ENCODE data around the gene ZNF816.
A peak's percentile ranks its signal among the peaks of the same experiment; 100 is the strongest.

The ZNF816 gene

DNA sequence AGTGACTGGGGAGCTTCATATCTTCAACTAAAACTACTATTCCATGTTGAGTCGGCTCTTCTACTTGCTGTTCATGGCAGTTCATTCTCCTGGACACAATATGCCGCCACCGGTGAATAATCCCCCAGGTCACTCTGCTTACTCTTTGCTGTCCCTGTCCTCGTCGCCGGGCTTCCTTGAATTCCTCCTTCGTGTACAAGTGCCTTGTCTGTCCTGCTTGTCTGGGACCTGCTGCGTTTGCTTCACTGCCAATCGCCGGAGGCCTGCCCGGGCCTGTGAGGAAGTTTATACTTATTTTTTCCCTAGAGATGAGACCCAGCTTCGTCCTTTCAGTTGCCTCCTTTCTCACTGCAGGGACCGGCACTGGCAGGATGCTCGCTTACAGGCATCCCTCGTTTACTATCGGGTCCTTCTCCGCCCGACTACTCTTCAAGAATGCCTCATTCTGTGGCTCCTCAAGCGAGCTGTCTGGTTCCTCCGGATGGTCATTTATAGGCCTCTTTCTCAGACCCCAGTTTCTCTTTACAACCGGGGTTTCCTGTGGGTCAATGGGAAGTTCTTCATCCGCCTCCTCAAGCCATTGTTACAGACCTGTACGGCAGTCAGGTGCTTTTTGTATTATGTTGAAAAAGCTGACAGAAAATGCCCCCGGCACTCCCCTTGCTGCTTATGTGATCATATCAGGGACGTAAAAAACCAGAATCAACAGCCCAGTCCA, 45.5 kb upstream of the ZNF816 start:
- no peaks in the 10 kb centered on the region for H3K9me2 ChIP-seq (replicated peaks; ENCODE audit: insufficient read depth, low read length)
- no peaks in the 10 kb centered on the region for H3F3A ChIP-seq (ENCODE audit: insufficient read depth)
- H3K36me3 ChIP-seq (ENCODE audit: low read length): no peaks in the 10 kb centered on the region
- H2AFZ ChIP-seq (ENCODE audit: low read depth, low read length, severe bottlenecking): no peak overlapping the region
- no peak for TF ChIP-seq EZH2phosphoT487 (conservative IDR thresholded peaks at IDR 0.05; ENCODE audit: low read length)
- no peak for TF ChIP-seq CTCF (IDR thresholded peaks at IDR 0.05; ENCODE audit: insufficient read depth, low read length, poor library complexity, severe bottlenecking)
- no peaks in the 10 kb centered on the region for H3K9me3 ChIP-seq (ENCODE audit: insufficient read depth, low read length)
- H3K79me2 ChIP-seq (ENCODE audit: insufficient read depth, low read length): no peaks in the 10 kb centered on the region
- H3K4me3 ChIP-seq (ENCODE audit: insufficient read depth, low read length, poor library complexity, severe bottlenecking): no peak overlapping the region
- no peaks in the 10 kb centered on the region for H3K27me3 ChIP-seq (ENCODE audit: low read length)
- H3K9ac ChIP-seq (ENCODE audit: low read length): no peak overlapping the region
- H3K27ac ChIP-seq (ENCODE audit: low read depth, low read length): no peak overlapping the region
- H4K20me1 ChIP-seq (ENCODE audit: low read depth, low read length): no peaks in the 10 kb centered on the region
- H3K4me2 ChIP-seq (ENCODE audit: low read depth, low read length, poor library complexity, severe bottlenecking): no peak overlapping the region

DNA sequence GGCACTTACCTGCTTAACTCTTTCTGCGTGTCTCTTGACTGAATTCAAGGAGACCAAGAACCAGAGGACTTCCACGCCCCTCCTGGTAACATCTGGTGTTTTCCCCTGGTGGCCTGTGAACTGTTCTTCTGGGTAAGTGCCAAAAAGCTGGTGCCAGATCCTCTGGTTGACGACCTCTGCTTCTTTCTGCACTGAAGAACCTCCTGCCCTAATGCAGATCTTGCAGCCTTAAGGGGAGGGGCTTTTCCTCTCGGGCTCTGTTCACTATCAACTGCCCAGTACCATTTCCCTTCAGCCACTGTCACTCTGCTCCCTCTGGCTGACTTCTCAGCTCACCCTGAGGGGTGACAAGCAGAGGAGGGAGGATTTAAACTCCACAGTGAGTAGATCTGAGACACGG, 44.9 kb upstream of the ZNF816 start:
- no peaks in the 10 kb centered on the region for H3K9me2 ChIP-seq (replicated peaks; ENCODE audit: insufficient read depth, low read length)
- peak overlapping the region; percentile 7 for H3K4me2 ChIP-seq (ENCODE audit: low read depth, low read length, poor library complexity, severe bottlenecking)
- no peak overlapping the region for H2AFZ ChIP-seq (ENCODE audit: low read depth, low read length, severe bottlenecking)
- H3F3A ChIP-seq (ENCODE audit: insufficient read depth): no peaks in the 10 kb centered on the region
- no peaks in the 10 kb centered on the region for H3K36me3 ChIP-seq (ENCODE audit: low read length)
- H3K27me3 ChIP-seq (ENCODE audit: low read length): no peaks in the 10 kb centered on the region
- no peaks in the 10 kb centered on the region for H3K79me2 ChIP-seq (ENCODE audit: insufficient read depth, low read length)
- TF ChIP-seq EZH2phosphoT487 (conservative IDR thresholded peaks at IDR 0.05; ENCODE audit: low read length) (no peak), CTCF (IDR thresholded peaks at IDR 0.05; ENCODE audit: insufficient read depth, low read length, poor library complexity, severe bottlenecking) (no peak)
- H3K9me3 ChIP-seq (ENCODE audit: insufficient read depth, low read length): no peaks in the 10 kb centered on the region
- no peak overlapping the region for H3K9ac ChIP-seq (ENCODE audit: low read length)
- no peak overlapping the region for H3K27ac ChIP-seq (ENCODE audit: low read depth, low read length)
- no peaks in the 10 kb centered on the region for H4K20me1 ChIP-seq (ENCODE audit: low read depth, low read length)
- H3K4me3 ChIP-seq (ENCODE audit: insufficient read depth, low read length, poor library complexity, severe bottlenecking): no peak overlapping the region

GRCh38 chr19:53007200-53007599, 44.5 kb upstream of the ZNF816 start:
- Histone ChIP-seq H3K4me3 (ENCODE audit: insufficient read depth, low read length, poor library complexity, severe bottlenecking) (no peak overlapping the region), H3K9ac (ENCODE audit: low read length) (no peak overlapping the region), H4K20me1 (ENCODE audit: low read depth, low read length) (no peaks in the 10 kb centered on the region), H3K79me2 (ENCODE audit: insufficient read depth, low read length) (no peaks in the 10 kb centered on the region), H3K36me3 (ENCODE audit: low read length) (no peaks in the 10 kb centered on the region), H3K4me2 (ENCODE audit: low read depth, low read length, poor library complexity, severe bottlenecking) (peak overlapping the region; percentile 19), H3K27ac (ENCODE audit: low read depth, low read length) (no peak overlapping the region), H2AFZ (ENCODE audit: low read depth, low read length, severe bottlenecking) (no peak overlapping the region), H3F3A (ENCODE audit: insufficient read depth) (no peaks in the 10 kb centered on the region), H3K9me2 (replicated peaks; ENCODE audit: insufficient read depth, low read length) (no peaks in the 10 kb centered on the region), H3K27me3 (ENCODE audit: low read length) (no peaks in the 10 kb centered on the region), H3K9me3 (ENCODE audit: insufficient read depth, low read length) (no peaks in the 10 kb centered on the region)
- TF ChIP-seq EZH2phosphoT487 (conservative IDR thresholded peaks at IDR 0.05; ENCODE audit: low read length) (no peak), CTCF (IDR thresholded peaks at IDR 0.05; ENCODE audit: insufficient read depth, low read length, poor library complexity, severe bottlenecking) (no peak)

All from SU-DHL-6 (cell line).